Stimulated activated CD4-positive, alpha-beta T cell treated with anti-CD3 and anti-CD28 coated beads, TNF-alpha, amount 100 ng/mL, for 1 hour (primary cell): ENCODE results near the gene FILIP1L.
"Not testable (repeated sequence)": the region's sequence is repeated elsewhere in the genome, so short reads cannot be mapped to it uniquely, and the experiment has no call there.

Source experiments
- DNase-seq, 3 donors: peaks; one replicate each; pipeline ENCODE4 v3.0.0-alpha.2; 2020; ENCODE audit warnings: low read depth in 3 of 3, low spot score in 1 of 3

The FILIP1L gene

DNA sequence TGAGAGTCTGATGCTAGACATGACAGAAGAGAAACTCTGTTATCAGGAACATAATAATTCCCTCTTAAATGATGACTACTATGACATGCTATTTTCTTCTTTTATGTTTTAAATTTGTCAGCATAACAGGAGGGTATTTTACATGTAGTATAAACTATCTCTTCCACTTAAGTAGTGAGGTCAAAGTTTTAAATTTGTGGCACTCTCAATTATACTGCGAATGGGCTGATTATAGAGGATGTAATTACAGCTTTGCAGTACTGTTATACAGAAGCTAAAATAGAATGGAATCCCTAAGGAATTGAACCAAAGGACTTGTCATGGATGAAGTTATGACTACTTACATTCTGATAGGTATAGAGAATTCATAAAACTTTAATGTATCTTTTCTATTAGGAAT is 262.3 kb downstream of the FILIP1L start:
- DNase-seq: no peak

DNA sequence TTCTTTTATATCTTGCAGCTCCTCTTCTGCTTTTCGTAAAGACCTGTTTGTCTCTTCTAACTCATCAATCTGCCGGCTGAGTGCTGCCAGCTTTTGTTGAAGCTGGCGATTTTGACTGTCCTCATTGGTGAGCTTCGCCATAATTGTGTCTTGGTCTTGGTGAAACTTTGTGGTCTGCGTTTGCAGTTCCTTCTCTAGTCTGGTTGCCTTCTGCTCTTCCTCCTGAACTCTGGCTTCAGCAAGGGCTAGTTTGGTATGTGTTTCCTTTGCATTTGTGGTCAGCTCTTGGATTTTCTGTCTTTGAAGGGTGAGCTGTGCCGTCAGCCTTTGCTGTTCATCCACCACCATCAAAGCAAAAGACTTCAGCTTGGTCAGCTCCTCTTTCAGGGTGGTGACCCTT is 263.7 kb downstream of the FILIP1L start:
- no peak for DNase-seq

DNA sequence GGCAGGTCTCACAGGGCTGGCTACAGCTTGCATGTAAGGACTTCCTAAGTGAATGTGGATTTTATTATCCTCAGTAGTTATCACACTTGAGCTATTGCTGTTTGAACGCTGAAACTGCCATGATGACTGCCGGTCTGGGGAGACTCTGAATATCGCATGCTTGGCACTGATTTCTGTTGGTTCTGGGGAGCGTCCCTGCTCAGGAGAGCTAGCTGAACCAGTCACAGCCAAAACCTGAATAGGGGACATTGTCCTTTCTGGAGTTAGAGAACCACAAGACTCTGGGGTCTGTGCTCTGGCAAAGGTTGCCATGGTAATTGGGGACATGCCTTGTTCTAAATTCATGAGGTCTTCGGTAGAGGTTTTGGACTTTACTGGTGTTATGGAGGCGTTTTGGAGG is 265.9 kb downstream of the FILIP1L start:
- no peak for DNase-seq

DNA sequence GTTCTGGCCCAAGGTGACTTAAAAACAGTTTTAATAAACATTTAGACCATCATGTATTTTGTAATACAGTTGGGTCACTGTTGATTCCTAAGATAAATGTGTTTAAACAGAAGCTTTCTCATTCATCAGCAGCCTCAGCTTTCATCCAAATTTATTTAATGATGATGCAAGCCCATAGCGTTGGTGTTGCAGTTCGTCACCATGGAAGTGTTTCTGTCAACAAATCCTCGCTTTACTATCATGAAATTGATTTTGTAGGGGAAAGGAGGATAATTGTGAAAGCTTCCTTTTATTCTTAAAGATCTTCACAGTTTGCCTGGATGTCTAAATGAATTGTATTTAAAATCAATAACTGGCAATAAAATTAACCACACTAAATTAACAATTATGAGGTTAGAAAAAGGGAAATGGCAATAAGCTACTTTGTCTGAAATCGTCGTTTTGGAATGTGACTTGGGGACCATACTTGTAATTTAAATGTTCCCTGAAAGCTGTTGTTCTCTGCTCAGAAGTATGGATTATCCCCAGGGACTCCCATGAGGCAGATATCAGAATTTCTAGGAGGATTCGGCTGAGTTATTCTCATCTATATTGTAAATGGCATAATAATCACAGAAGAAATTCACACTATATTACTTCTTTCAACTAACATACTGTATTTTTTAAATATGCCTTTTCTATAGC is 267.7 kb downstream of the FILIP1L start:
- no peak for DNase-seq

DNA sequence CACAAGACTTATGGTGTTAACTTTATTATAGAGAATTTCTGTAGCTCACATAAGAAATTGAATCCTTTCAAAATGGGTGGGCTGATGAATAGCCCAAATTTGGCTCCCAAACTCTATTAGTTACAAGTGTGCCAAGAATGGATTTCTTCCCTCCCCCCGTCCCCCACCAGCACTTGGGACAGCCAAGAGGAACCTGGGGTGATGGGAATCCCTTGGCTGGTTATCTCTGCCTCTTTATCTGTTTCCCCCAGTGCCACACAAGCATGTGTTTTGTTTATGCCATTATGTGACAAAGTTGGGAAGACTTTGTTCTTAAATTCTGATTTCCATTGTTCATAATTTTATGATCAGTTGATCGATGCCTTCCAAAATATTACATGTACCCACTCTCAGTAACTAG is 268.3 kb downstream of the FILIP1L start:
- DNase-seq: no peak

DNA sequence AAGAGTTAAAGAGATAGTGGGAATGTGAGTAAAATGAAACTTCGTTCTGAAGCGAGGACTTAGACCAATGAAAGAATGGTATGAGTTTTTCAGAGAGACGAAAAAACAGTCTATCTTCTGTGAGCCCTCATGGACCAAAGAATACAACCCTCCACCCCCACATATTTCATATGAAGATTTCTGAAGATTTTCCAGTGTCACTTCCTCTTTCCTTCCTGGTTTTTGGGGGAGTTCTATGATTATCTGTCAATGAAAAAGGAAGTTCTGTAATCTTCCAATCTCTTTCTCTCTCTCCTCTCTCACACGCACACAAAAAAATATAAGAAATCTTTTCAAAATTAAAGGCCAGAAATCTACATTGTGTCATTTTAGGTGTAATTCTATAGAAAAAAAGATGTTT is 269.0 kb downstream of the FILIP1L start:
- no peak for DNase-seq

DNA sequence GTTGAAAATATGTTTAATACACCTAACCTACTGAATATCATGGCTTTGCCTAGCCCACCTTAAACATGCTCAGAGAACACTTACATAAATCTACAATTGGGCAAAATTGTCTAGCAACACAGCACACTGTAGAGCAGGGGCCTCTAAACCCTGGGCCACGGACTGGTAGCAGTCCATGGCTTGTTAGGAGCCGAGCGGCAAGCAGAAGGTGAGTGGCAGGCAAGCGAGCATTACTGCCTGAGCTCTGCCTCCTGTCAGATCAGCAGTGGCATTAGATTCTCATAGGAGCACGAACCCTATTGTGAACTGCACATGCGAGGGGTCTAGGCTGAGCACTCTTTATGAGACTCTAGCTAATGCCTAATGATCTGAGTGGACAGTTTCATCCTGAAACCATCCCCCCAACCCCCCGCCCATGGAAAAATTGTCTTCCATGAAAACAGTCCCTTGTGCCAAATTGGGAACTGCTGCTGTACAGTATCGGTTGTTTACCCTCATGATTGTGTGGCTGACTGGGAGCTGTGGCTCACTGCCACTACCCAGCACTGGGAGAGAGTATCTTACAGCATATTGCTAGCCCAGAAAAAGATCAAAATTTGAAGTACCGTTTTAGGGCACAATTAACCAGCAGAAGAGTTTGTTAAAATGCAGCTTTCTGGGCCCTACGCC is 270.6 kb downstream of the FILIP1L start:
- no peak for DNase-seq

DNA sequence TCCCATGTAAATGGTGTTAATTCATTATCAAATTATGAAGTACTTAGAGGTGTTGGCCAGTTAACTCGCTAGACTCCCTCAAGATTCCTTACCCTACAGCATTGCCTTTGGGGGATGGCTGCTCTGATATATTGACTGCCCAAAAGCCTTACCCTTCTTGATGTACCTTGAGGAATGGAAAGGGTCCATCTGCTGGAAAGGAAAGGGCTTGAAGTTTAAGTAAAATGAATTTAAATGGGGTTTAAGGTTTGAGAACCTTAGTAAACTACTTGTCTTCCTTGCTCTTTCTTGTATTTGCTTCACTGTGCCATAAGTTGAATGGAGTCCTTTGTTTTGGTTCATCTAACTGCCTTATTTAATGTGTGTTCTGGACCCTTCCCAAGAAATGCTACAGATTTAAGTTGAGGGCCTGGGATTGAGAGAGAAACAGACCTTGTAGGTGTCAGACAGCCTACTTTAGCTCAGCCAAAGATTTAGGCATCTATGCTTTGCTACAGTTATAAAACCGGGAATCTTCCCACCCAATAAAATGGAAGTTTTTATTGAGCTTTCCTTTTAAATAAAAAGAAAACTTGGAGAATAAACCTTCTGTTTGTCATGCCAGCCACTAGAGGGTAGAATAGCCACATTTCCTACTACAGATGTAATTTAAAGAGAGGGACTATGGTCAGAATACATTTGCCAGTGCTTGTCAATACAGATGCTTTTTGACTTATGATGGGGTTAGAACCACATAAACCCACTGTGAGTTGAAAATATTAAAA is 271.3 kb downstream of the FILIP1L start:
- DNase-seq: no peak

DNA sequence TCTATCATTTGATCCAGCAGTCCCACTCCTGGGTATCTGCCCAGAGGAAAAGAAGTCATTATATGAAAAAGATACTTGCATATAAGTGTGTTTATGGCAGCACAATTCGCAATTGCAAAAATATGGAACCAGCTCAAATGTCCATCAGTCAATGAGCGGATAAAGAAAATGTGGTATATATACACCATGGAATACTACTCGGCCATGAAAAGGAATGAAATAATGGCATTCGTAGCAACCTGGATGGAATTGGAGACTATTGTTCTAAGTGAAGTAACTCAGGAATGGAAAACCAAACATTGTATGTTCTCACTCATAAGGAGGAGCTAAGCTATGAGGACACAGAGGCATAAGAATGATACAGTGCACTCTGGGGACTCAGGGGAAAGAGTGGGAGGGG is 272.4 kb downstream of the FILIP1L start:
- not testable (repeated sequence) for DNase-seq

DNA sequence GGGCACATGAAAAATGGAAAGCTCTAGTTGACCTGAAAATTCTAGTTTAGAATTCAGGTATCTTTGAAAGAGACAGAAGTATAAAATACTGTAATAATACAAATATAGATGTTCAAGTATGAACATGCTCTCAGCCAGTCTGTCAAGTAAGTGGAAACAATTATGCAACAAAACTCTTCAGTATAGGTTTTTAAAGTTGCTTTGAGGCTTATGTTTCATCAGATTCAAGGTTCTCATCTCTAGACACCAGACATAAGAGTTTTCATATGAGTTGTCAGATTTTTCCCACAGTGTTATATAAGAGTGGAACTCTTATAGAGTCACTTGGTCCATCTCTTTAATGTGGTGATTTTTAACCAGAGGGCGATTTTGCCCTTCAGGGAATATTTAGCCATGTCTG is 274.7 kb downstream of the FILIP1L start:
- DNase-seq: no peak

DNA sequence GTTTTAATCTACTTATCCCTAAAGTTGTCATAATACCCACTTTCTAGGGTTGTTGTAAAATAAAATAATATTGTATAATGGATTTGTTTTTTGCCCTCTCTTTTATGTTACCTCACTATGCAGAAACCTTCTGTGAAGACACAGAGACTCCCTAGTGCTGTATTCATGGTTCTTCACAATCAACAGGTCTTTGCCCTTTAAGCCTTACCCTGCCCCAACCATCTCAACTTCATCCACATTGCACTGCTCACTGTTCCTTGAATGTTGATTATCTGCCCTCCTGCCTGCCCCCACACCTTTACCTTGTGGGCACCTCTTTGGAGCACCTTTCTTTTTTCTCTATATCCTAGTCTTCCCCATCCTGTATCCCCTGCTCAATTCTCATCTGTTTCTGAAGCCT is 275.5 kb downstream of the FILIP1L start:
- no peak for DNase-seq

DNA sequence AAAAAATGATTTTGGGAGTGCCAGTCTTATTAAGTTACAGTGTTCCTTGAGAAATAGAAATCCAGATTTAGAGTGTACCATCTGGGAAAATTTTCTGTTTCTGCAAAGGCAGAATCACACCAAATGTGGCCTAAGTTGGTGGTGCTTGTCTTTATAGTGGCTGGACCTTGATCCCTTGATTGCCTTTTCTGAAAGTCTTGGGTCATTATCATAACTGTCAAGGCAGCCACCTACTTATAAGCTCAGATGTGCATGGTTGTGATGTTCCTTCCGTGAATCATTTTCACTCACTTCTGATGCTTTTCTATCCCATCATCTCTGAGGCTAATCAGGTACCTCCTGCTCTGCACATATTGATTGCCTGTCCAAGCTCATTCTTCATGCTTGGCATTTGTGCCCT is 276.6 kb downstream of the FILIP1L start:
- no peak for DNase-seq

DNA sequence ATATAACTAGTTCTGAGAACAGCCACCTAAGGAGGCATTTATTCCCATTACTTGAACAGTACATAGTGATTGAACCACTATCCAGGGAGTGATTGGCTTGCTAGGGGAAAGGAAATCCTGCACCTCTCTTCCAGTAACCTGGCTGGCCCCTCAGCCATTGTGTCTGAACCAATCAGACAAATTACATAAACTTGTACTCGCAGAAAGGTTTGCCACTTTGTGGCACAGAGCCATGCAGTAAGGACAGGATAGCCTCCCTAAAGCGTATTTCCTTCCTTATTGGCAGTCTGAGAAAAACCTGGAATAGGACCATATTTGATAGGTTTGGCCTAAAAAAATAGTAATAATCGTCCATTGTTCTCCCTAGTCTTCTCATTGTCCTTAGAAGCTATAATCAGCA is 277.6 kb downstream of the FILIP1L start:
- no peak for DNase-seq

DNA sequence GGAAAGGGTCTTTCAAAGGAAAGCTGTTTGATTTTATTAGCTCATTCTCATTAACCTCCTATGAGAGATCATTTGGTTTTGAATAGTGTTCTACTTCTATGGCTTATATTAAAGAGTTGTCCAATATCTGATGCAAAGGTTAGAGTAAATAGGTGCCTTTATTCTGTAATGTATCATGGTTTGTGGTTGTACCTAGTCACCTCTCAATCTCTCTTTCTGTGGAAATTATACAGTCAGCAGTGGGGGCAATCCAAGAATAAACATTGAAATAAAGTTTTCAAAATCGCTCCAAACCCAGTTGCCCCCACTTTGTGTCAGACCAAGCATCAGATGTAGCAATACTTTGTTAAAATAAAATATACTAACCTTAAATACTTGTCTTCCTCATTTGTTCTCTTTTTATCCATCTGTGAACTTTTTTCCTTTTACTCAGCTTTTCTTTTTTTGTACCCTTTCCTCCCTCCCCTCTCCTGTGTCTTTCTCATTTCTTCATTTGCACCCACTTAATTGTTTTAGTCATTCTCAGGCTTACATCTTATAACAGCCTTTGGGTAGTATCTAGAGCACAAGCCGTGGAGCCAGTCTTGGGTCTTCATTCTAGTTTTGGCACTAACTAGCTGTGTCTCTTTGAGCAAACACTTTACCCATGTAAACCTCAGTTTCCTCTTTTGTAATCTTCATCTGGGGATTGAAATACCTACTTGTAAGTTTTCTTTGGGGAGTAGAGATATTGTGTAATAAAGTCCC is 279.9 kb downstream of the FILIP1L start:
- DNase-seq: no peak

DNA sequence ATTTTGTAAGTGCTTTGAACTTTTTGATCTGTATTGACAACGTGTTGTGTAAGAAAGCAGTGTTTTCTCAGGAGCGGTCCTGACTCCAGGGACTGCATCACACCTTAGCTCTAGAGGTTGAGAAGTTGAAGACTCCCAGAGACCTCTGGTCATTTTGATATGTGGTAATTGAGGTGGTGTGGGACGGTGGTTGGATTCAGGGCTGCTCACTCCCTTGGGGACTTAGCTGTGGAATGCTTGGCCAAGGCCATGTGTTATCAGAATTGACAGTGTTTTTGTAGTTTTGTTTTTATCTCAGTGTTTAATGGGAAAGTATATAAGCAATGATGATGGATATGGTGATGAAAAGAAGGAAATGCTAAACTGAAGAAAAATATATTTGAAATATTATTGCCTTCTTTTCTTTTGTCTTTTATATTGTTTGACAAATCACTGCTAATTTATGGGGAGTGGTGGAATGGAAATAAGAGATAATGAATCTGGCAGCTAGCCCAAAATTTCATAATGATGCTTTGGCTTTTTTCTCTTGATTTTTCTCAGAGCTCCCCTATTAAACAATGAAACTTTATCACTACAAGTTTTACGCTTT is 280.6 kb downstream of the FILIP1L start:
- DNase-seq: no peak

DNA sequence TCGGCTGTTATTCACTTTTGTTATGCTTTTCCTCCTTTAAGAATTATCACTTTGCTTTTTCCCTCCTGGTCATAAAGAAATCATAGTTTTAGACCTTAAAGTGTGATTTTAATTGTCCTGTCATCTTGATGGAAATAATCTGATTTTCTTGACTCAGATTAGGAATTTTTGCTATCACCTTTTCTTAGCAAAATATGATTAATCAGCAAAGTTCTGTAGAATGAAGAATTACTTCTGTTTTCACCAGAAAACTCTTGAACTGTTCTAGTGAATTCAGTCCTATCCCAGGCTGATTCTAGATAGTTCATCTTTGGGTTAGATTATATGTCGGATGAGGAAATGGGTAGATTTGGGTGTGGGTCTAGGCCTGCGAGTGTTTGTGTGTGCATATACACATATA is 284.5 kb downstream of the FILIP1L start:
- no peak for DNase-seq

DNA sequence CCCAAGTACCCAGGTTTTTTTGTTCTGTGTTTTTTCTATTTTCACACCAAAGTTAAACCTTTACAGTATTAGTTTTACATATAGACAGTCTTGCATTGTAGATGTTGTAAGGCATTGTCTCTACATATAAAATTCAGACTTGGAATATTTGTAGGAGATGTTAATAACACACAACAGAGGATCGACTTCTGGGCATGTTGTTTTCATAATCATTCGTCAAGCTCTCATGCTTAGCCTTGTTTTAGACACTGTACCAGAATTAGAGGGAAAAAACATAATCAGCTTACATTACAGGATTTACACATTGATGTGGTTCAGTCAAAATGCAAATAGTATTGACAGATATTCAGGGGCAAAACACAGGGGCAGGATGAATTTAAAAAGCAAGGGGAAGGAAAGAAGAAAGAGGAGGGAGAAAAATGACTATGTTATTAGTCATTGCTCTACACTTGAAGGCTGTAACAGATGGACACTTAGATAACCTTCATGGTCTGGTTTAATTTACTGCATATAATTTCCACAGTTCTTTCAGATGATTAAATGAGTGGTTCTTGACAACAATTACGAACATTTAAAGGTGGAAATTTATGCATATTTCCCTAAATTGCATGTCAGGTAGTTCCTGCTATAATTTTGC is 289.2 kb downstream of the FILIP1L start:
- no peak for DNase-seq

DNA sequence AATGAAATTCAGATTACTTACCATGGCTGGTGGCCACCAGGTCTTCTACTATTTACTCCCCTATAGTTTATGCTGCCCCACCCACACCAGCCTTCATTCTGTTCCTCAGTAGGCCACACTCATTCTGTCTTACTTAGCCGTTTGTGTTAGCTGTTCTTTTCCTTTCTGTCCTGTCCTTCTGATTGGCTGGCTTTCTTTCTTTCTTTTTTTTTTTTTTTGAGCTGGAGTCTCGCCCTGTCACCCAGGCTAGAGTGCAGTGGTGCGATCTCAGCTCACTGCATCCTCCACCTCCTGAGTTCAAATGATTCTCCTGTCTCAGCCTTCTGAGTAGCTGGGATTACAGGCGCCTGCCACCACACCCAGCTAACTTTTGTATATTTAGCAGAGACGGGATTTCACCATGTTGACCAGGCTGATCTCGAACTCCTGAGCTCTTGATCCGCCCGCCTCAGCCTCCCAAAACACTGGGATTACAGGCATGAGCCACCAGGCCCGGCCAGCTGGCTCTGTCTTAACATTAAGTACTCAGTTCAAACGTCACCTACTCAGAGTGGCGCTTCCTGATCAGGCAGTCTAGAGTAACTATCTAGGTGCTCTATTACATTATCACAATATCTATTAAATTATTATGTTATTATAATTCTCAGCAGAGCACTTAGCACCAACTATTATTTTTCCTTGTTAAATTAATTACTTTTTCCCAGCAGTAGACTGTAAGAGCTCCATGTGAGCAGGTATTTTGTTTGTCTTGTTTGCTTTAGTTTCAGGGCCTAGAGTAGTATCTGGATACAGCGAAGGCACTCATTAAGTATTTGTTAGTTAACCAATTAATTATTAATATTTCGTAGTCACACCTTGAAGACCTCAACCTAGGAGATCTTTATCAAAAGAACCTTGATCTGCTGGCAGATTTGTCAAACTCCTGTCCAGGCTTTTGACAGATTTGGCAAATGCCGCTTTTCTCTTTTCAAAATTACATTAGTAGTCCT is 290.3 kb downstream of the FILIP1L start:
- no peak for DNase-seq

DNA sequence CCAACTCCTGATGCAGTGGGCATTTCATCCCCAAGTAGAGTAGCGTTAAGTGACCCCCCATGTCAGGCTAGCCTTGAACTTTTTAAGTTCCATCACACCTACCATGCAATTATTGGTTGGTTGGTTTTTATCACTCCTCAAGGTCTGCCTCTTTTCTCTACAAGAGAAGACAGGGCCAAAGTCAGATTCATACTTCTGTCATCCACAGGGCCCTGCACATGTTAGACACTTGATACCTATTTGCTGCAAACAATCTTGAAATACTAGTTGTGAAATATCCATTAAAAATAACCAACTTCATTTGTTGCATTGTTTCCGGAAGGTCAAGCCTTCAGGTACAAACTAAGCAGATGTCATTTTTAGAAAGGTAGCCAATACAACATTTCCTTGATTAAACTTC is 295.5 kb downstream of the FILIP1L start:
- no peak for DNase-seq
